ENCODE data around the gene PRRT2.

DNA sequence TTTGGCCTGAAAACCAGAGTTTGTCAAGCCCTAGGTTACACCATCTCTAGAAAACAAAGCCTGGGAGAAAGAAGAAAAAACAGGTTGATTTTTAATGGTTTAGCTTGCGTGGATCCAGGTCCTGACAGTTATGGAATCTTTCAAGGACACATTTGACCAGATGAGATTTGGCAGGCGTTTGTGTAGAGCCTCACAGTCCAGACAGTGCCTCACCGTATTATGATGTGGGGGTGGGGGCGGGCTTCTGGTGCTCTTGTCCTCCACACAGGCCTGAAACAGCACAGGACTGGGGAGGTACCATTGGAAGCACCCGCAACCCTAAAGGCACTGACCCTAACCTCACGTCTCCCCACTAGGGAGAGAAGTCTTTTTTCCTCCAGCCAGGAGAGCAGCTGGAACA, 27.8 kb downstream of the PRRT2 start:
- TF ChIP-seq, protein P1, sequence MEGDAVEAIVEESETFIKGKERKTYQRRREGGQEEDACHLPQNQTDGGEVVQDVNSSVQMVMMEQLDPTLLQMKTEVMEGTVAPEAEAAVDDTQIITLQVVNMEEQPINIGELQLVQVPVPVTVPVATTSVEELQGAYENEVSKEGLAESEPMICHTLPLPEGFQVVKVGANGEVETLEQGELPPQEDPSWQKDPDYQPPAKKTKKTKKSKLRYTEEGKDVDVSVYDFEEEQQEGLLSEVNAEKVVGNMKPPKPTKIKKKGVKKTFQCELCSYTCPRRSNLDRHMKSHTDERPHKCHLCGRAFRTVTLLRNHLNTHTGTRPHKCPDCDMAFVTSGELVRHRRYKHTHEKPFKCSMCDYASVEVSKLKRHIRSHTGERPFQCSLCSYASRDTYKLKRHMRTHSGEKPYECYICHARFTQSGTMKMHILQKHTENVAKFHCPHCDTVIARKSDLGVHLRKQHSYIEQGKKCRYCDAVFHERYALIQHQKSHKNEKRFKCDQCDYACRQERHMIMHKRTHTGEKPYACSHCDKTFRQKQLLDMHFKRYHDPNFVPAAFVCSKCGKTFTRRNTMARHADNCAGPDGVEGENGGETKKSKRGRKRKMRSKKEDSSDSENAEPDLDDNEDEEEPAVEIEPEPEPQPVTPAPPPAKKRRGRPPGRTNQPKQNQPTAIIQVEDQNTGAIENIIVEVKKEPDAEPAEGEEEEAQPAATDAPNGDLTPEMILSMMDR (IDR thresholded peaks at IDR 0.05) = no peak
- TF ChIP-seq POLR2AphosphoS5 (IDR thresholded peaks at IDR 0.05; ENCODE audit: low read depth, low read length) = no peak

All from Panc1 (cell line).